HuH-7.5 (cell line): ENCODE data around the gene MYLK.

Source experiments
- DNase-seq: peaks from one replicate; pipeline ENCODE4 v3.0.0; 2011; ENCODE audit warnings: low spot score

MYLK gene

DNA sequence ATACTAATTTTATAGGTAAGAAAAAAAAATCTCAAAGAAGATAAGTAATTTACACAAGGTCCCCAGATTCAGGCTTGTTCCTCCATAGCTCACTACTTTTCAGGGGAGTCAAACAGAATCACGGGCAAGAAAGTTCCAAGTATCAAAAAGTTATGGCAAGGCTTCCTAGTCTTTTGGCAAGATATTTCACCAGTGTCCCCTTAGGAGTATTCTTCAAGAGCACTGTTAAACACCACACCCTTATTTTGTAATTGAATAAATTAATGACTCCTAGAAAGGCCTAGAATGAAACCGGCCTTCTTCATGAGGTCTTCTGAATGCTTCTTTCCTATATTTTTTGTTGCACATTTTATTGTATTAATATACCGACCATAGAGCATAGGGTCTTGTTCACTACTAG is 109.7 kb downstream of the MYLK start:
- no peak for DNase-seq

DNA sequence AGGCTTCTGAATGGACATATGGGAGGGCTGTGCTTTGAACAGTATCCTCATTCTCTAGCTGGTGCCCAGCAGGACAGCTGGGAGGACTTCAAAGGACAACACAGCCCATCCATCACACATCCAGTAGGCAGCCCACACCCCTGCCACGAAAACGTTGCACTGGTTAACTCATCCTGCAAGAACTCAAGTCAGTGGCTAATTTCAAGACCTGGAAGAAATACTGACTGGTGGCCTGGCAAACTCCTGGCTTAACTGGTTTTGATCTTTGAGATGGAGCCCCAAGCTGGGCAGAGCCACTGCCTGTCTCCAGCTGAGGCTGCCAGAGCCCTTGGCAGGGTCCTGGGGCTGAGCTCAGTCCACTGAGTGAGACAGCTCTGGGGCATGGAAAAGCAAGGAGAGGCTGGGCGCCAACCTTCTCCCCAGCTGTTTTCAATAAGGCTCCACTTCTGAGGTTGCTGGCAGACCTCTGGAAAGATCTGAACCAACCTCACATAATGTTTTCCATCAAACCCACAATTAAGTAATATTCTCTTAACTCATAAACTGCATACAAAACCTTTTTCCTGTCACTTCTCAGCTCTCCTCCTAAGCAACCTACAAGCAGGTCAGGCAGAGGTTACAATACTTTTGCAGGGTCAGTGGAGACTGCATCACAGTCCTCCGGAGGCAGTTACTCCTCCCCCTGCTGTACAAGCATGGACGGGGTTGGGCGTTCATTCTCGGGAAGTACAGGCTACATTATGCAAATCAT is 110.3 kb downstream of the MYLK start:
- DNase-seq, result no peak

DNA sequence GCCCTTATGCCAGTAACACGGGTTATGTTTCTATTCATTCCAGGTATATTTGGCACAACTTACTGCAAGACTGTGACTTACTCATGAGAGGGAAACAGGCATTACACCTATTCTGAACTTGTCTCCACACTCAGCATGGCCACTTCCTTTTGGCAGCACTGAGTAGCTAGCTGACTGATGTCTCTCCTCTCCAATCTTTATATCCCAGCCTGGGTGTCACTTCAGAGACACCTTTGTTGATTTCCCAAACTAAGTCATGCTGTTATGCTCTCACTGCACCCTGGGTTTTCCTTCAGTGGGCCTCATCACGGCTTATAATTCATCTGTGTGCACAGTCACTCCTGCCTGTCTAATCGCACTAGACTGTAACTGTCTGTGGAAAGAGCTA is 114.8 kb downstream of the MYLK start:
- DNase-seq, result no peak

DNA sequence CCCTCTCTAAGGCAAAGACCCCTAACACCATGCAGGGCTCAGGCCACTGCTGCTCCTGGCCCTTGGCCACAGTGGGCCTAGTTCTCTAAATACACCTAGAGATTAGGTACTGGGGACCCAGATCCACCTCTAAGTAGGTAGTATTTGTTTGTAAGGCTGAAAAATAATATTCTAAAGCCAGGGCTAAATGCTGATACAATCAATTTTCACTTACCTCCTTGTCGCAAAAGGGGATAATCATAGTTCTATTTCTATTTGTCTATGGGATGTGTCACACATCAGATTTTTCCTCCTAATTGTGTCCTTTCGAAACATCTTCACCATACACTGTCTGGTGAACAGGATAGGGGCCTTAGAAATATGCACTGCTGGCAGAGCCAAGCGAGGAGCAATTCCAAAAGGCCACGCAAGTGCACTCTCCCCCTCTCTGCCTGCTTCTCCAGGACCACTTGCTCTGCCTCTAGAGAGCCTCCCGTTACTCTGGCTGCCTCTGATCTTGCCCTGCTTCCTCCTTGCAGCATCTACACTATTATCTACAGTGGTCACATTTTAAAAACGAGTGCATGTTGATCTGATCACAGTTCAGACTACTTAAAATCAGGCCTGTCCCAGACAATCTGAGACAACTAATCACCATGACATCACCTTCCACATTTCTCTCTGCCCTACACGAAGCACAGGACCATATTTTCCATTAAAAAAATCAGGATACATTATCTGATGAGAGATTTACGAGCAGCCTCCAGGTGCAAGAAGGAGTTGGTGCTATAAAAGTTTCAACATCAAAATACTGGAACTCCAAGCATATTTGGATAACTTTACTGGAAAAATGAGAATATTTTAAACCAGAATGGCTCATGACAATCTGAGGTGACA is 115.4 kb downstream of the MYLK start:
- no peak for DNase-seq

DNA sequence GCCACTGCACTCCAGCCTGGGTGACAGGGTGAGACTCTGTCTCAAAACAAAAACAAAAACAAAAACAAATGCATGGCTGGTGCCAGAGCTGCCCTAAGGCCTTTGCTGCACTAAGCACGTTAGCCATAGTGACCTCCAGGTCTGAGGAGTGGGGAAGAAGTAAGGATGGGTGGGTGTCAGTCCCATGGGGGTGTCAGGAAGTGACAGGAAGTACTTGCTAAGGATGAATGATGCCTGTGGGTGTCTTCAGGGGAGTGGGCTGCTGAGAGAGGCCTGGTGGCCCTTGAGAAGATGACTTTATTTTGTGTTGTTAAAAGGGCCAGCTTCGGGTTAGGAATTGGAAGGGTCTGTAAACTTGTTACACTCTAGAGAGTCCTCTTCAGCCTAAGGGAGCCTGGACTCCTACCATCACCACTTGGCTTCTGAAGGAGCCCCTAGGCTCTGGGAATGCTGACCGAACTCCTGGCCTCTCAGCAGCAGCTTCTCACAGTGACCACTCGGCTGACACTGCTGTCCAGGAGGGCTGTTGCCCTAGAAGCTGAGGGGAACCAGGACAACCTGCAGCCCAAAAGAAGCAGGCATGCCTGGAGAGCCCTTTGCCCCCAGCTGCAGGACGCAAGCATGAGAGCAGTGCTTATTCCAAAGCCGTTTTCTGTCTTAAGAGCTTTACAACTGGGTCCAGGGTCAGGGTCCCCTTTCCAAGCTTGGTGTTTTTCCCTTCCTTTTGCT is 116.4 kb downstream of the MYLK start:
- no peak for DNase-seq

DNA sequence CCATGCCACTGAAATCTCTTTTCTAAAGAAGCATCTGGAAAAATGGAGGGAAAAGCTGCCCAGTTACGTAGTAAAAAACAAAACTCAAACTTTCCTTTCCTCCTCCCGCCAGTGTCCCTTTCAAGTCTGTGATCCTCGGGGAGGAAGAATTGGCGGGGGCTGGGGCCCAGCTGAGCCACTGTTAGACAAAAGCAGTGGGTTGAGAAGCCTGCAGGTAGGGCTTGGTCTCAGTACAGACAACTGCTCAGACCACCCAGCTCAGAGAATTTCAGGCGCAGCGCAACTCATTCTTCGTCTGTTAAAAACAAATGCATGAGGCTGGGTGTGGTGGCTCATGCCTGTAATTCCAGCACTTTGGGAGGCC is 117.1 kb downstream of the MYLK start:
- DNase-seq, result no peak

DNA sequence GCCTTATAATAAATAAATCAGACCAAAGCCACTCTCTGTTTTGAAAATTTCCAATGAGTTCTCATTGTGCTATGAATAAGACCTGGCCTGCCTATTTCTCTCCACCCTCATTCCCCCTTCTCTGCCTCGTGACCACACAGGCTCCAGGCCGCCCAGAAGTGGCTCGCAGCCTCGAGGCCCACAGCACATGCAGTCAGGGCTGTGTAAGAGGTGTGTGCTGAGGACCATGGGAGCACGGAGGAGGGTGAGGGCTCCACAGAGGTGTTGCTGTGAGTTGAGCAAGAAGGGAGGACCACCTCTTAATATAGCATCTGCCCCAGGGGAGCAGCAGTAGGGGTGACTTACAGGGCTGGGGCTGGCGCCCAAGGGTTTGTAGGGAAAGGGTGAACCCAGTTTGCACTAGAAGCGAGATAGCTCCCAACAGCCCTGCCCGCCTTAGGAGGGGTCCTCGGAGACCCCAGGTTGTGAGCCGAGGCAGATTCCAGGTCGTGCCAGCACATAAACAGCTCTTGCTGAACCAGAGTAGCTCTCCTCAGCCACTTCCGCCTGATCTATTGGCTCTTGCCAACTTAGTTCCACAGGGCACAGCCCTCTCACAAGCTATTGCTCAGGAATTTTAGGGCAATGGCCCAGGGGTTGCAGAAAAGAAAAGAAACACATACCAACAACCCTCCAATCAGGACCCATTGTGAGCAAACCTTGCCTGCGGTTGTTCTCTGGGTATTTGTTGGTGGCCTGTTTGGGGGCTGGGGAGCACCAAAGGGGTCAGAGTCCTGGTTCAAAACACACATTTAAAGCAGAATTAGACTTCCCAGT is 117.7 kb downstream of the MYLK start:
- no peak for DNase-seq

DNA sequence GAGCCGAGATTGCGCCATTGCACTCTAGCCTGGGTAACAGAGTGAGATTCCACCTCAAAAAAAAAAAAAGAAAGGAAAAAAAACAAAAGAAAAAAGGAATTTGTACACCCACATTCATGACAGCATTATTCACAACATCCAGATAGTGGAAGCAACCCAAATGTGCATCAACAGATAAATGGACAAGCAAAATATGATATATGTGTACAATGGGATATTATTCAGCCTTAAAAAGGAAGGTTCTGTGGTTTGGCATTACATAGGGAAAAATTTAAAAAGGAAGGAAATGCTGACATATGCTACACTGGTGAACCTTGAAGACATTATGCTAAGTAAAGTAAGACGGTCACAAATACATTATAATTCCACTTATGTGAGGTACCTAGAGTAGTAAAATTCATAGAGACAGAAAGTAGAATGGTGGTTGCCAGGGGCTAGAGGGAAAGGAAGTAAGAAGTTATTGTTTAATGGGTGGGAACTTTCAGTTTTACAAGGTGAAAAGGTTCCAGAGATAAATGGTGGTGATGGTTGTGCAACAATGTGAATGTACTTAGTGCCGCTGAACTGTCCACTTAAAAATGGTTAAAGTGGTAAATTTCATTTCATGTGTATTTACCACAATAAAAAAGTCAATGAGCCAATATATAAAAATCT is 118.5 kb downstream of the MYLK start:
- no peak for DNase-seq

DNA sequence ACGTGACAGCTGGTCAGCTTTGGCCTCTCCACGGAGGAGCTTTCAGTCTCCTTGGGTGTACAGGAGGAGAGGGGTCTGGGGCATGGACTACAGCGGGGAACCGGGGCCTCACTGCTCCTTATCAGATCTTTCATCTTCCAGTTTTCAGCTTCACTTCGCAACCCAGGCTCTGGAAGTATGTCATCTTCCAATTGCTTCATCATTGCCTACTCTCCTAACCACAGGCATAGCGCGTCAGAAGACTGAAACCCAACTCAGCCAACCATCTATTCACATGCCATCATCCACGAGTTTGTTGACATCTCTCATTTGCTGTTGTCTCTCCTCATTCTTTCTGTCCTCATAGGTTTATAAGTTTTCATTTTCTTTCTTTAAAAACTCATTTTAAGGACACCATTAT is 119.5 kb downstream of the MYLK start:
- DNase-seq, result no peak

DNA sequence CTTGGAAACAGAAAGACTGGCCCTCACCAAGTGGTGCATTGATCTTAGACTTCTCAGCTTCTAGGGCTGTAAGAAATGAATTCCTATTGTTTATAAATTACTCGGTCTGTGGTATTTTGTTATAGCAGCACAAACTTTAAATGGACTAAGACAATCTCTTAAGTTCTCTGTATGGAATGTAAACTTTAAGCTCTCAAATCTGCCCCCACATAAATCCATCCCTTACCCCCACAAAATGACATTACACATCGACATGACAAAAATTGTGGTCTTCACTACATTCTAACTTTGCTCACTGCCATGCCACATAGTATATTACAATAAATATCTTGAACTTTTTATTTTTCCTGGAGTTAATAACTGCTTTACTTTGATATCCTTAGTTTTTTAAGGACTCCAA is 121.3 kb downstream of the MYLK start:
- DNase-seq, result no peak

DNA sequence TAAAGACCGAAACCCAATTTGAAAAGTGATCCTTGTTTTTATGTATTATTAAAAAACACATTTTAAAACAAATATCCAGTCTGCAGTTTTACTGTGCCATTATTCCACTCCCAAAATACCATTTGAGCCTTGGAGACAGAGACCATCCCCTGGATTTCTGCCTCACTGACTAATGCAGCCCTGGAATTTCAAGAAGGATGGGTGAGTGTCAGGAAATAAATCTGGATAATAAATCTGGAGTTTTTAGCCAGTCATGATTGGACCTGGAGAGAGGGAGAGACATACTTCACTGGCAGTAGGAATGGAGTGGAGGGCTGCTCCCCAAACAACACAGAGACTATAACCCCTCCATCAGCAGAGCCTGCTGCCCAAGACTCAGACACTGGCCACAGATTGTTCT is 123.3 kb downstream of the MYLK start:
- DNase-seq, result no peak

DNA sequence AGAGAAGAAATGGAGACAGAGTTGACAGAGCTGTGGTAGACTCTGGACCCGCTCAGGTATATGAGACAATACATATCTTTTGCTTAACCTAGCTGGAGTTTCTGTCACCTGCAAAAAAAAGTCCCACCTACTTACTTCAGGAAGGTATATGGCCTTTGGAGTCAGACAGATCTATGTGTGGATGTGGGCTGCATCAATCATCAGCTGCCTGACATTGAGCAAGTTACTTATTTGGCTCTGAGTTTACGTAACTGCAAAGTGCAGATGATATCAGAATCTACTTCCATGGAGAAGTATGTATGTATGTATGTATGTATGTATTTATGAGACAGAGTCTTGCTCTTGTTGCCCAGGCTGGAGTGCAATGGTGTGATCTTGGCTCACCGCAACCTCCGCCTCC is 124.3 kb downstream of the MYLK start:
- DNase-seq, result no peak

DNA sequence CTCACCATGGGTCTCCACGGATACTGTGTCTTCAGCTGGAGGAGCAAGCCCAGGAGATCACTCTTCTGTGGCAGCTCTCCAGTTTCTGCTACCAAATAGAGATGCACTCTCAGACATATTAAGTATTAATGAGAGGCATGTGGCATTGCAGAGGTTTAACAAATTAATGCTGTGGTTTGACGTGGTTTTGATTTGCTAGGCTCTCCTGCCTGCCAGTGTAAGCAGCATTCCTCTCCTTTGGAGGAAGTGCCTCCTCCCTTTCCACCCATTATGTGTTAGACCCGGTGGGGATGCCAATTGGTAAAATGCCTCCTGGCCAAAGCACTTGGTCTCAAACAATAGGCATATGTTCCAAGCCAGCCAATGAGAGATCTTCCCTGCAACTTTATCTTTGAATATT is 124.8 kb downstream of the MYLK start:
- no peak for DNase-seq

DNA sequence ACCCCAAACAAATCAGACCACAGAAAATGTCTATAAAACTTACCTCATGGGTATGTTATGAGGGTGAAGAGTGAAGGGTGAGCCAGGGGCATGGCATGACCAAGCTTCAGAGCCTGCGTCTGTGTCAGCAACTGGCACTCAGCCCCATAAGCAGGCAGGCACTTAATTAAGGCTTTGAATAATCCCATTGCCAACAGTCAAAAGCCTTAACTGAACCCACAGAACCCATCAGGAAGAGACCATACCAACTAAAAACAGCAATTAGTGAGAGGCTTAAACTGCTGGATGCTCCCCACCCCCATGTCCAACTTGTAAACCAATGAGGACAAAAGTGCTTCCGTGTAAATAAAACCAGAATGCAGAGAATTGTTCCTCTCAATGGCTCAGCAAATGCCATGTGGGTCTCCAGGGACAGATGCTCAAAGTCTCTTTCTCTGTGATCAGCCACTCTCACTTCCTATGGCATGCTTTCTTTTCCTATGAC is 126.0 kb downstream of the MYLK start:
- DNase-seq, result no peak

DNA sequence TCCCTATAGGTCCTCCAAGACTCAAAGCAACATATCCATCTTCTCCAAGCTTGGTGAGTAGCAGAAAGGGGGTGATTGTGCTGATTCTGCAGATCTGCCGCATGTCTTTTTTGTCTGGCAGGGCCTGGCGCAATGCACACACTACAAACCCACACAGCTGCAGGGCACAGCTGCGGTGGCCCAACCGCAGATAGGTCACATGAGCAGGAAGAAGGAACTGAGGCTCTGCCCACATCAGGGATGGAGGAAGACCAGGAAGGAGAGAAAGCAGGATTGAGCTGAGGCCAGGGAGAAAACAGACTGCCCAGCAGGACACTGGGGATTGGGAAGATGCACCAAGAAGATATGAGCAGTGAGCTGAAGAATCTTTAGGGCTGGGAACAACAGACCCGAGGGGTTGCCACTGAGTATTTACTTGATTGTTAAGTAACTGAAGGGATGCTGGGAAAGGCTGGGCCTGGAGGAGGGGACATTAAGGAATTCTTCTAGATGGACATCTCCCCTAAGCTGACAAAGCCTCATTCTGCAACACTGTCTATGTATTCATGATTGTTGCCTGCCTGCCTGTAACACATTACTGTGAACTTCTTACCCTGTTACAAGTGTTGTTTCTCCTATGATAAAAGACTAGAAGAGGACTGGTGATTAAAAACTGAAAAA is 126.7 kb downstream of the MYLK start:
- DNase-seq, result no peak

DNA sequence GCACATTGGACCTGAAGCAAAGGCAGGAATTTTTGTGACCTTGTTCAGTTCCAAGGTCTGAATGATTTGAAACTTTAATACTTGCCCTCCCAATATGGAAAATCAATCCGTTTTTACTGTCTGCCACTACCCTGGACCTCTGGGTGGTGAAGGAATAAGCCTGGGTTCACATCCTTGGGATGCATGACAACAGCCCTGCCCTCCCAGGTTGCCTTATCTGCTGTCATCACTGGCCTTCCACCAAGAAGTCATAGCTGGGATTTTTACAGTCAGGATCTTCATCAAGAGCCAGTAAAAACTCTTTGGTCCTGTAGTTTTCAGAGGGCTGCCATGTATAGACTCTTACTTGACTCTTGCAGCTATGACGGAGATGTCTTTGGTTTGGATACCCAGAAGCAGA is 128.6 kb downstream of the MYLK start:
- no peak for DNase-seq

DNA sequence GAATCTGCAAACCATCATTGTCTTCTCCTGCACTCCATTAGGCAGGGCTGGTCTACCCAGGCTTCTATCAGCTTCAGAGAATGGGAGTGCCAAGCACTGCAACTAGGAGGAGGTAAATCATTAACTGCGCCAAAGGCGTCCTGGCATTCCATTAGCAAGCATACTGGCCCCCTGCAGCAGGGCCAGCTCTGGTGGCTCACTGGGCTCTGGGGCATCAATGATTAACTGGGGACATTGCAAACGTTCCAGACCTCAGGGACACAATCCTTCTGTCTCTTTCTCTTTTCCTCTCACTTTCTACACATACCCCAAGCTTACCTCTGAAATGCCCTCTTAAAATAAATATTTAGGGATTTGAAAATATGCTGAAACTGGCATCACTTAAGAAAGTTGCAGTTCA is 129.0 kb downstream of the MYLK start:
- DNase-seq, result peak; percentile 62

DNA sequence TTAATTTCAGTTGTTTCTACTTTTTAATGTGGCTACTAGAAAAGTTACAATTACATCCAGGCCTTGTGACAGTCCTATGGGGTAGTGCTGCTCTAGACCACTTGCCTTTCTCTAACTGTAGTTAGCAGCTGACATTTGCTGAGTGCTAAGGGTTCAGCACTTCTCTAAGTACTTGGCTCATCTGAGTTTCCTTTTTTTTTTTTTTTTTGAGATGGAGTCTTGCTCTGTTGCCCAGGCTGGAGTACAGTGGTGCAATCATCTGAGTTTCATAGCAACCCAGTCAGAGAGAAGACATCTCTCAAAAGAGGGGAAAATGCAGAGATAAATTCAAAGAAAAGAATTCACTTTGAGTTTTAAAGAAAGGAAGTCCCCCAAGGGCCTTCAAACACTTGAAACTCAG is 130.8 kb downstream of the MYLK start:
- no peak for DNase-seq

DNA sequence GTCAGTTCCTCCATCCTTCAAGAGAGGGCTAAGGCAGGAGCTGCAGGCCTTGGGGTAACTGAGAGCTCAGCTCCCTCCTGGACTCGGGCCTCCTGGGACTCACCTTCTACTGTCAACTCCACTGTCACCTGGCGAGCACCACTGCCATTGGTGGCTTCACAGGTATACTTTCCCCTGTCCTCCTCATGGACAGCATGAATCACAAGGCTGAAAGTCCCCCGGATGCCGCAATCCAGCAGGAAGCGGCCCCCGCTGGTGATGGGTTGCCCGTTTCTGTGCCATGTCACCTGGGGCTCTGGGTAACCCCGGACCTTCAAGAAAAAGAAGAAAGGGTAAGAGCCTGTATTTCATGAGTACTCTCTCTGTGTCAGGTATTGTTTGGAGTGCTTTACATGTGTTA is 131.9 kb downstream of the MYLK start:
- DNase-seq, result no peak

DNA sequence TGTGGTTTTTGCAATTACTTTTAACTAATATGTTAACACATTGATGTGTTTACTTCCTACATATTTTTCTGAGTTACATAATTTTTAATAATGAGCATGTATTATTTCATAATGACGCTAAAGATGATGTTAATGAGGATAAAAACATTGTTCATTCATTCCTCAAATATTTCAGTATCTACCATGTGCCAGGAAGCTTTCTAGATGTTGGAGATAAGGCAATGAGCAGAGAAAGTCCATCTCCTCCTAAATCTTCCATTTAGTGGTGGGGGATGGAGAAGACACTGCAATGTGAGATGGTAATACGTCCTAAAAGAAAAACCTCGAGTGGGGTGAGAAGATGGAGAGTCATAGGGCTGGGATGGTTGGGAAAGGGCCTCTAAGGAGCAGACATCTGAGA is 132.7 kb downstream of the MYLK start:
- no peak for DNase-seq
